NCI-H2196 treated with DMSO at 0.1 percent for 48 hours (cell line): Measurements from ENCODE around the gene UBE2E2.
"Not testable (repeated sequence)": the region's sequence is repeated elsewhere in the genome, so short reads cannot be mapped to it uniquely, and the experiment has no call there.

ENCODE experiments used
- DNase-seq: peaks from one replicate; lab custom pipeline; 2025; ENCODE audit not compliant: unreplicated experiment; lab: John Stamatoyannopoulos, UW

UBE2E2 gene

DNA sequence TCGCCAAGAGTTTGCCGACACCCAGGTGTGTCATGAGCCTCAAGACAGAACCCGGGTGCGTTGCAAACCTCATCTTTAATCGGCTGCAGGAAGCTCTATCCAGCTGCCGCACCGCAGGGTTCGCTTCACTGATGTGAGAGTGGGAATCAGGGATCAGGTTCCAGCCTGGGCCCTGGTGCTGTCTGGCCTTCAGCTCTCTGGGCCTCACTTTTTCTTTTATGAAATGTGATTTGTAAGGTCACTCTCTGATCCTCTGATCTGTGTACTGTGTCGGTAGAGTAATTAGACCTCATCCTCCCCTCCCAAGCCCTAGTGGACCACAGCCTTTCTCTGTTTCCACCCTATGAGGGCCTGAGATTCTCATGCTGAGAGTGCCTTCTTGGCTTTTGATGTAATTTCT is 399.8 kb downstream of the UBE2E2 start:
- DNase-seq: no peak

DNA sequence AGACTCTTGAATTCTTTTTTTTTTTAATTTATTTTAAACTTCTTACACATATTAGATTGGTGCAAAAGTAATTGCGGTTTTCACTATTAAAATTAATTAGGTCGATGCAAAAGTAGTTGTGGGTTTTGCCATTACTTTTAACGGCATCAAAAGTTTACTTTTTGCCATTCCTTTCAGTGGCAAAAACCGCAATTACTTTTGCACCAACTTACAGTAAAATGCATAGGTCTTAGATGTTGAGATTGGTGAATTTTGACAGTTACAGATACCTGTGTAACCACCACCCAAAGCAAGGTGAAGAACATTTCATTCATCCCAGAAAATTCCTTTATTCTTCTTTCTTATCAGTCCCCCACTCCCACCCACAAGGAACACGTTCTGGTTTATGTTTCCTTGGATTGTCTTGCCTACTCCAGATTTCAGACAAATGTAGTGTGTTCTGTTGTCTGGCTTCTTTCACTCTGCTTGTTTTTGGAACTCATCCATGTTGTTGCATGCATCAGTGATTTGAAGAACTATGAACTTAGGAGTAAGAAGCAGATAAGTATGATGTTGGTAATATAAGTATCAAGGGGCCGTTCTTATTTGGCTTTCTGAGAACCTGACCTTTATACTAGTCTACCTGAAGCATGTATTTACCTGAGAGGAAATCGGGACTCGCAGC is 404.2 kb downstream of the UBE2E2 start:
- no peak for DNase-seq

DNA sequence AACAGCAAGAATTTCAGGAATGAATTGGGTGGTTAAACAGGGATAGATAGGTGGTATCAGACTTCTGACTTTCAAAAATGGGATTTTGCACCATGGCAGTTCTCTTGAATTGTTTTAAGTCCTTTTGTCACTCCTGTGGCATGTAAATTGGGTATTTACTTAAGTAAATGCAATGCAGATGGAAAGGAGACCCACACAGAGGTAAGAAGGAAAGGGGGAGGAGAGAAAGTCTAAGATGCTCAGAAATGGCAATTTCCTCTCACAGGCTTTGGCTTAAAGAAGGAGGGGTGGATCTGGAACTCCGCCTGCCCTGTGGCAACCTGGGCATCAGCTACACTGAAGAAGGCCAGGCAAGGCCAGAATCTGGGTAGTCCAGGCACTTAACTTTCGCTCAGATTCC is 405.5 kb downstream of the UBE2E2 start:
- DNase-seq: no peak

DNA sequence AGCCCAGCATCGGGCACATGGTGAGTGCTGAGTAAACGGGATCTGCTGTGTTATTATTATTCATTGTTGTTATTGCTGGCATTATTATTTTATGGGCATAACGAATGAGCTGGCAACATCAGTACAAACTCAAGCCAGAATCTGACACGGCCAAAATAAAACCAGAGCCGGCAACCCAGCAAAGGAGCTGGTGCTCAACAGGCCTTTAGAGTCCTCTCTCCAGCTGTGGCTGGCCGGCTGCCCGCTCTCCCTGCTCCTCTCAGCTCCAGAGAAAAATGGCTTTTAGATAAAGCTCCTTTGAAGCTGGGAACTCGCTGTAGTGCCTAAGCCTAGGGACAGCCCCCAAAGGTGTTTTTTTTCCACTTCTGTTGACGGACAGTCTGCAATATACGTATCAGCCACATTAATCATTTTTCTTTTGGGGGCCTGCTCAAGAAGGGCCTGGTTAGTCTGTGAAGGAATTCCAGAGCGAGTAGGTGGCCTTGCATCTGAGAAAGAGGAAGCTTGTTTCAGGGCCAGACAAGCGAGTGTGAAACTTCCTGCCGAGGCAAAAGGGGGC is 408.7 kb downstream of the UBE2E2 start:
- DNase-seq: no peak

DNA sequence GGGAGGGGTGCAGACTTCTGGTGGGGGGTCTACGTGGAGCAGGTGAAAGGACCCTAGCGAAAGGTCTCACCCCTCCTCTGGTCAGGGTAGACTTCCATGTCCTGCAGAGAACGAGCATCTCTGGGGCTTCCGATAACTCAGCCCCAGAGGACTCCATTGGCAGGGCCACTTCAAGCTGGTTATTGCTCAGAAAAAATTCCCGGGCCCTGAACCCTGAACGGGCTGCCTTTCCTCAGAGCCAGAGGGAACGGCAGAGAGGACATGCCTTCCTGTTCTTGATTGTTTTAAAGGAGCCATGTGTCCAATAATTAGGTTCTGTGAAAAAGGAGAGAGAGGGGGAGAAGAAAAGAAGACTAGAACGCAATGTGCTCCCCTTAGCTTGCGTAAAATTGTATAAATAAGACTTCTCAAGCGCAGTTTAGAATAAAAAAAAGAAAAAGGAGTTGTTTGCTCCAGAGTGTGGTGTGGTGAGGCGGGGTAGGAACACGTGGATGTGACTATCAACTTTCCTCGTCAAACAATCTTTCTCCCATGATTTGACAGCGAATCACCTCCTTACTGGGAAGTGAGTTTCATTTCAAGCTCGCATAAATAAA is 409.3 kb downstream of the UBE2E2 start:
- no peak for DNase-seq

DNA sequence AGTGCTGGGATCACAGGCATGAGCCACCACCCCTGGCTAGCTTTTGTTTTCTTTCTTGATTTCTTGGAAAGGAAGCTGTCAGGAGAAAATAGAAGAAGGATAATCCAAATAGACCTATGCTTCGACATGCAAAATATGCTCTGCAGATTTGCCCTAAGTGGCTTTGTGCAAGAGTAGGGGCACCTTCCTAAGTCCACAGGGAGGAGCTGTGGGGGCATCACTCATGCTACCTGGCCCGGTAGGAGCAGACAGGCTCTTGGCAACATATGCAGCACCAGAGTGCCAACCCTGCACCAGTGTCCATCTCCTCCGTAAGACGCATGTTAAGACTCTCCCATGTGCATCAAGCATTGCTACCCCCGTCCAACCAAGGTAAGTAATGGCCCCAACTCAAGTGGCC is 411.9 kb downstream of the UBE2E2 start:
- no peak for DNase-seq

DNA sequence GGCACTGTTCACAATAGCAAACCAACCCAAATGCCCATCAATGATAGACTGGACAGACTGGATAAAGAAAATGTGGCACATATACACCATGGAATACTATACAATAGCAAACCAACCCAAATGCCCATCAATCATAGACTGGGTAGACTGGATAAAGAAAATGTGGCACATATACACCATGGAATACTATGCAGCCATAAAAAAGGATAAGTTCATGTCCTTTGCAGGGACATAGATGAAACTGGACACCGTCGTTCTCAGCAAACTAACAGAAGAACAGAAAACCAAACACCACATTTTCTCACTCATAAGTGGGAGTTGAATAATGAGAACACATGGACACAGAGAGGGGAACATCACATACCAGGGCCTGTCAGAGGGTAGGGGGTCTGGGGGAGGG is 415.3 kb downstream of the UBE2E2 start:
- not testable (repeated sequence) for DNase-seq

DNA sequence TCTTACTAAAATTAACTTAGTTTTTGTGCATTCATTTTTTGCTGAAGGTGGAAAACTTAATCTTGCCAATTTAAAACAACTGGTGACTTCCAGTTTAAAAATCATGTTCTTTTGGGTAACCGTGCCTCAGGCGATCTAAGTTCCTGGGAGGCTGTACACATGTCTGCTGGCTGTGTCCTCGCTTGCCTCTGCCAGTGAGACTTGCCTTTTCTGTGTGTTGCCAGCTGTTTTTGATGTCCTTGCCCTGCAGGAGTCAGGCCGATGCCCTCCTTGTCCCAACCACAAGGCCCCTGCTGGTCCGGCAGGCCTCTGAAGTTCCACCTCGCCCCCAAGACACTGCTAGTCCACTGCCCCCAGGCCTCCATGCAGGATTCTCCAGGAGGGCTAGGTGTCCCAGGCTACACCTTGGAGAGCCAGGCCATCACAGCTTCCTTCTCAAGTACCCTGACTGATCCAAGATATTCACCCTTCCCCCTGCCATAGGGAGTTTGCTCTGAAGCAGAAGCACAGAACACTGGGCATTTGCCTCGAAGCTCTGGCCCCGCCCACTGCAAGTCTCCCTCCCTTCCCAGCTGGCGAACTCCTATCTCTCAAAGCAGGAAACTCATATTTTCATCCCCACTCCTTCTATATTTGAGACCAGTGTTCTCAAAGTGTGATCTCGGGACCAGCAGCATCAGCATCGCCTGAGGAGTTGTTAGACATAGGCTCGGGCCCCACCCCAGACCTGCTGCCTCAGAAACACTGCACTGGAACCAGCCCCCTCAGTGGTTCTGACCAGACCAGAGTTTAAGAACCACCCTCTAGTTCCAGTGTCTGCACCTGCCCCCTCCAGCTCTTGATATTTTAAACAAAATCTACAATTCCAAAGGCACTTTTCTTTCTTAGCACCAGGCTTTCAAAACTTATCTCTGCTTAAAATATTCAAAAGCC is 416.8 kb downstream of the UBE2E2 start:
- DNase-seq: no peak

DNA sequence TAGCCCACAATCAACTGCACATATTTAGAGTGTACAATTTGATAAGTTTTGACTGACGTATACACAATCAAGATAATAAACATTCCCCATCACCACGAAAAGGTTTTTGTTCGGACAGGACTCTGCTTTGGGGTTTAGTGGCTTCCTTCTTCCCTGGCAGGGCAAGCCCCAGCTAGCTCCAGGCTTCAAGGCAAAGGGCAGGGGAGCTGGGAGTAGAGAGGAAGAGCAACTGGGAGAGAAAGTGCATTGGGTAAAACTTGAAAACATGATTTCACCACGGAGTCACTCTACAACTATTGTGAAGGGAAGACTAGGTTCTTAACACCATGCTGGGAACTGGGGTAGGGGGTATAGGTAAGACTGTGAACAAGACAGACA is 417.5 kb downstream of the UBE2E2 start:
- no peak for DNase-seq

DNA sequence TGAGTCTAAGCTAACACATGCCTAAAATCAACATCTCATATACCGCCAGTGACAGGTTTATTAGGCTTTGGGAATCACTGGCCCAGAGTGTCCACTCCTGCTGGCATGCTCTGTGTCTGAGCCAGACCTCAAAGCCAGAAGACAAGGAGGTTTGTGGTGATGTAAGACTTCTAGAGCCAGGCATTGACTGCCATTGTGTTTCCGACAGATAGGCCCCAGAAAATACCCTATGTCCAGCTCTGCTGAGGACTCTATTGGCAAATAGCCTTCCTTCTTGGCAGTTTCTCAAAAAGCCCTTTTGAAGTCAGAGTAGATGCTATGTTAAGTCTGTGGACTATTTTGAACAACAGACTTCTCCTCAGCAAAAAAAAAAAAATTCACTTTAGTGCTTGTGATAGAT is 420.7 kb downstream of the UBE2E2 start:
- no peak for DNase-seq

DNA sequence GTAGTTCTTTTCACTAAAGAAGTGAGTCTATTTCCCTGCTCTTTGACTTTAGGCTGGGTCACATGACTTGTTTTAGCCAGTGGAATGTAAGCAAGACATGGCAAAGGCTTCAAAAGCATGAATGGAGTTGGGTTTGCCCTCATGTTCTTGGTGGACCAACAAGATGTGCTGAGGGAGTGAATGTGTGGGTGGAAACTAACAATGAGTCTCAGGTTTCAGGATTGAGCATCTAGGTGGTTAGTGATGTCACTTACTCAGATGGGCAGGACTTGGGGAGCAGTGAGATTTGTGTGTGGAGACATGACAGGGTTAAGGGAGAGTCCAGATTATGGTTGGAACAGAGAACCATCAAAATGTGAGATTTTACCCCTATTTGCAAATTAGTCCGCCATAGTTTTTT is 421.2 kb downstream of the UBE2E2 start:
- DNase-seq: no peak

DNA sequence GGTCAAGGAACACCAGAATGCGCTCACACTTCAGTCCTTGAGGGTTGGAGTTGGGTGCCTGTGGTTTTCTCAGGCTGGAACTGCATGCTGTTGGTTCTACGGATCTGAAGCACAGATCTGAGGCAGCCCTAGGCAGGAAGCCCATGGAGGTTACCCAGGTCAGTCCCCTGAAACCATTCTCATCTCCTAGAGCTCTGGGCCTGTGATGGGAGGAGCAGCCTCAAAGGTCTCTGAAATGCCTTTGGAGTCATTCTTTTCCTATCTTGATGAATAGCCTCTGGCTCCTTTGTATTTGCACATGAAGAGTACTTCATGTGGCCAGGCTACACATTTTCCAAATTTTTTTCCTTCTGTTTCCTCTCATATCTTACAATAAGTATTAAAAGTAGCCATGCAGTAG is 423.3 kb downstream of the UBE2E2 start:
- no peak for DNase-seq

DNA sequence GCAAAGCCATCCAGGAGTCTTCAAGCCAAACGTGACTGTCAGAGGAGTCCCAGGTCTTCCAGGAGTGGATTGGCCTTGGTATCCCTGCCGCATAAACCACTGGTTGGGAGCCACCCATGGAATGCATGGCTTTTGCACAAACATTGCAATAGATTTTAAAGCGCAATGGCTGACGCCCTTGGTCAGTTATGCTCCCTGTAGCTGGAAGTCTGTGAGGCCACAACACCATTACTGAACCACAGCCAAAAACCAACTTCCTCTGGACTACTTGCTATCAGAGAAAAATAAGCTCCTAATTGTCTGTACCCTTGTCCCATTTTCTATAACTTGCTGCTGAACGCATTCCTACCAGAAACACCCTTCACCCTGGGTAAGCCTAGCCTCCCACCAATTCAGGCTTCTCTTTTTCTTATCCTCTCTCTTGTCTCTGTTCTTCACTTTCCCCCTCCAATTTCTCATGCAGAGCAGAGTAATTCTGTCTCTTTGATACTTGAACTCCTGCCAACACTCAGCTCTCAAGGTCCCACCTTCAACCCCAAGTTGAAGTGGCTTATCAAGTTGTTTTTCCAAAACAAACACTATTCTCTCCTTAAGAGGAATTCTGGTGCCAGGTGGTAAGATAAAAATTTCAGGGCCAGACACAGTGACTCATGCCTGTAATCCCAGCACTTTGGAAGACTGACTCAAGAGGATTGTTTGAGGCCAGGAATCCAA is 426.2 kb downstream of the UBE2E2 start:
- peak; percentile 6 for DNase-seq

DNA sequence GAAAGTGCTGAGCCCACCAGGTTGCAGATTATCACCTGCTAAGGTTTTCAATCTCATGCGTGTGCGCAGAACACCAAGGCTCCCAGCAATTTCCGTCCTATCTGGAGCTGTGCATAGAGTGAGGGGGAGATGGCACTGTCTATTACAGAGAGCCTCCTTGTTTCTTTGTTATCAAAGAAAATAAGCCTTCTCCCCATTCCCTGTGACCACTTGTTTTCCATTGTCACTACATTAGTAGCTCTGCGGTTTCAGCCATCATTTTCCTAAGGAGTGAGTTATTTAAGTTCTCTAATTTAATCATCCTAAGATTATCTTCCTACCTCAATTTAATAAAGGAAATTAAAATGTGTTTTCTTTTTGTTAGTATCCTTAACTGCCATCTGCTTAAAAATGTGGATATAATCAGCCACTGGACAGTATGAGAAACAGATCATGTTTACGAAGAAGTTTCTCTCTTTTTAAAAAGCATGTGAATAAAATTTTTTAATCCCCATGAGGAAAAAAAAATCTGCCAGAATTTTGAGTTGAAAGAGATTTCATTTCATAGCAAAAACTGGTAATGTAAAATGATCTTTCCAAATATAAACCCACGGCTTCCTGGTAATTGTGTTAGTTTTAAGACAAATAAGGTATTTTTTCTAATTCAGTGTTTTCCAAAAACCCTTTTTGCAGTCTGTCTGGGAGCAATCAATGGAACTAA is 430.3 kb downstream of the UBE2E2 start:
- no peak for DNase-seq

DNA sequence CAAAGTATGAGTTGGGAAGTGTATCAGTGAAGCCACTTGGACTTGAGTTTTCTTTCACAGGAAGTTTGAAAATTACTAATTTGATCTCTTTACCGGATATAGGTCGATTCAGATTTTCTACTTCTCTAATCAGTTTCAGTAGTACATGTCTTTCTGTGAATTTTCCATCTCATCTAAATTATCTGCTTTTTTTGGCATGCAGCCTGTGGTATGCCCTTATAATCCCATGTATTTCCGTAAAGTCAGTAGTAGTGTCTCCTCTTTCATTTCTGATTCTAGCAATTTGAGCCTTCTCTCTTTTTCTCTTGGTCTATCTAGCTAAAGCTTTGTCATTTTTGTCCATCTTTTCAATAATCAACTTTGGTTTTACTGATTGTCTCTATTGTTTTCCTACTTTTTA is 434.2 kb downstream of the UBE2E2 start:
- no peak for DNase-seq

DNA sequence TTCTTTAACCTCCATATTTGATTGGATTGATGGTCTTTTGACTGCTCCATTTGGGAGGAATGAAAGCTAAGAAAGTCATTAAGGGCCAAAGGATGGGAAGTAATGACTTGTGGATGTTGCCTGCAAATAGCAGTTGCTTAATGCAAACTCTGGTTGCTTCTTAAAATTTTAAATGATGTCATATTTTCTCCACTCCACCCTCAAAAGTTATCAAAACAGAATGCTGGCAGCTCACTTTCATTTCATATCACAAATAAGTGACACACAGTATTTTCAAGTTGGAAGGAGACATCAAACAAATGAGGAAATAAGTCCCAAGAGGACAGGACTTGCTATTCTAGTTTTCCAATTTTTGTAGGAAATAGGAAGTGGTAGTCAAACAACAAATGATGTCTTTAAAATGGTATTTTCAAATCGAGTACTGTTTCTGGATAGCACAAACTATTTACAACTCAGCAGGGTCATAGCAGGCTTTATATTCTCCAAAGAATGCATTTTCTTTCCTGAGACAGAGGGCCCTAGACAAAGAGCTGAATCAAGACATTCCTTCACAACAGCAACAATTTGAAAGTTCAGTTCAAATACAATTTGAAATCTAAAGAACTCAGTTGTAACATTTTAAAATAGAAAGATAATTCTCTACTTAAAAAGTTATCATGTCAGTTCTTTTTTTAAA is 437.5 kb downstream of the UBE2E2 start:
- no peak for DNase-seq
